WTC11 (cell line): ENCODE measurements around the gene GASK1B. TPM values are rescaled to one million over a fixed set of nuclear protein-coding genes. Genes with fewer than 3 reads are reported as not detected.

ENCODE experiments used
- ATAC-seq: fragments of 200-7000 bp; cut with Tn5 transposase; 2 replicates; pipeline ENCODE4 v1.10.0; 2021; ENCODE audit warnings: mild to moderate bottlenecking, moderate library complexity
- CTCF ChIA-PET: fragments of 300-600 bp; sonication (Branson Sonifier 250); formaldehyde crosslinking; loops from one replicate; lab custom pipeline; 2021; ENCODE audit warnings: antibody characterized with exemption; lab: Charles Lee
- POLR2A ChIA-PET: fragments of 350-600 bp; sonication (Branson Sonifier 250); formaldehyde crosslinking; loops from one replicate; lab custom pipeline; 2021; ENCODE audit warnings: antibody characterized with exemption; lab: Charles Lee
- DNase-seq: peaks from one replicate; pipeline ENCODE4 v3.0.0; 2021; ENCODE audit warnings: low spot score
- H3K27ac Mint-ChIP-seq: 2 replicates; pipeline ENCODE4 v1.8.0; 2021; ENCODE audit warnings: mixed read lengths
- H3K27me3 Mint-ChIP-seq: 2 replicates; pipeline ENCODE4 v1.8.0; 2021; ENCODE audit warnings: low read depth, mild to moderate bottlenecking, moderate library complexity, mixed read lengths
- H3K36me3 Mint-ChIP-seq: 2 replicates; pipeline ENCODE4 v1.8.0; 2021; ENCODE audit warnings: mixed read lengths
- H3K4me1 Mint-ChIP-seq: 2 replicates; pipeline ENCODE4 v1.8.0; 2022; ENCODE audit warnings: mixed read lengths
- H3K4me3 Mint-ChIP-seq: 2 replicates; pipeline ENCODE4 v1.8.0; 2021; ENCODE audit warnings: mild to moderate bottlenecking, moderate library complexity, mixed read lengths
- H3K9me3 Mint-ChIP-seq: 2 replicates; pipeline ENCODE4 v1.8.0; 2021; ENCODE audit warnings: mixed read lengths
- ARID4B ChIP-seq: sonication (generic); formaldehyde crosslinking; IDR thresholded peaks from 2 replicates; pipeline ENCODE4 v1.8.0; 2023; ENCODE audit warnings: missing genetic modification reagents, mild to moderate bottlenecking, borderline replicate concordance
- ATF2 ChIP-seq: sonication (generic); formaldehyde crosslinking; IDR thresholded peaks from 2 replicates; pipeline ENCODE4 v1.8.1; 2022; ENCODE audit warnings: low read depth, missing genetic modification reagents, borderline replicate concordance
- FOXP4 ChIP-seq: sonication (generic); formaldehyde crosslinking; IDR thresholded peaks from 2 replicates; pipeline ENCODE4 v1.8.0; 2022; ENCODE audit warnings: mild to moderate bottlenecking, missing genetic modification reagents
- MAX ChIP-seq: sonication (generic); formaldehyde crosslinking; IDR thresholded peaks from 2 replicates; pipeline ENCODE4 v1.8.0; 2022; ENCODE audit warnings: mild to moderate bottlenecking, missing genetic modification reagents
- MYBL2 ChIP-seq: sonication (generic); formaldehyde crosslinking; IDR thresholded peaks from 2 replicates; pipeline ENCODE4 v1.8.1; 2023; ENCODE audit warnings: mild to moderate bottlenecking, moderate library complexity, missing genetic modification reagents
- NFYB ChIP-seq: sonication (generic); formaldehyde crosslinking; conservative IDR thresholded peaks from 2 replicates; pipeline ENCODE4 v1.8.0; 2022; ENCODE audit warnings: low read depth, missing genetic modification reagents
- PREB ChIP-seq: sonication (generic); formaldehyde crosslinking; IDR thresholded peaks from 2 replicates; pipeline ENCODE4 v1.8.1; 2022; ENCODE audit warnings: mild to moderate bottlenecking, missing genetic modification reagents, moderate library complexity, borderline replicate concordance
- SP1 ChIP-seq: sonication (generic); formaldehyde crosslinking; conservative IDR thresholded peaks from 2 replicates; pipeline ENCODE4 v1.8.1; 2022; ENCODE audit warnings: missing genetic modification reagents
- TP53 ChIP-seq: sonication (generic); formaldehyde crosslinking; IDR thresholded peaks from 2 replicates; pipeline ENCODE4 v1.8.1; 2023; ENCODE audit warnings: mild to moderate bottlenecking, missing genetic modification reagents
- ZBTB43 ChIP-seq: sonication (generic); formaldehyde crosslinking; IDR thresholded peaks from 2 replicates; pipeline ENCODE4 v1.8.1; 2023; ENCODE audit warnings: mild to moderate bottlenecking, missing genetic modification reagents
- ZNF423 ChIP-seq: fragments of 250-450 bp; sonication (Bioruptor Pico); IDR thresholded peaks from 2 replicates; pipeline ENCODE4 v2.1.2; 2022; ENCODE audit warnings: mild to moderate bottlenecking, moderate library complexity
- ZNF512 ChIP-seq: sonication (generic); formaldehyde crosslinking; IDR thresholded peaks from 2 replicates; pipeline ENCODE4 v1.8.1; 2022; ENCODE audit warnings: missing genetic modification reagents, borderline replicate concordance
- total RNA-seq: library from RNA; stranded (reverse); gene quantifications from 3 replicates; pipeline ENCODE4 v1.2.3, GENCODE V29; 2021

GASK1B gene
- total RNA-seq, 1 experiment from 2014 or later, result 0.24 TPM

GRCh38 chr4:158209825-158210807, 37.3 kb upstream of the GASK1B start, which contains the start of gene TMEM144 (continued):
- peak; percentile 43; the same call in 1 of the 2 replicates for TF ChIP-seq ZNF423 (CRISPR knock-in tag)
- 0 out of 2 replicates have a peak, but pooled peaks have one; percentile 64 for TF ChIP-seq ZNF512 (CRISPR knock-in tag)
- TF ChIP-seq PREB (CRISPR knock-in tag), result no peak
- no peak for TF ChIP-seq FOXP4 (CRISPR knock-in tag)
- TF ChIP-seq MAX (CRISPR knock-in tag), result peak; percentile 57; the same call in 1 of the 2 replicates
- no peak for TF ChIP-seq ARID4B (CRISPR knock-in tag)

GRCh38 chr4:158208963-158209640, 36.3 kb upstream of the GASK1B start:
- Mint-ChIP-seq H3K27ac (no peak overlapping the region), H3K4me3 (no peak overlapping the region), H3K36me3 (no peaks in the 10 kb centered on the region), H3K9me3 (peaks cover 12% of the 10 kb centered on the region), H3K27me3 (no peaks in the 10 kb centered on the region; the same call in 1 of the 2 replicates), H3K4me1 (peaks cover 17% of the 10 kb centered on the region)
- ATAC-seq (no peak), DNase-seq (no peak)
- ChIA-PET POLR2A (no interaction called here), CTCF (no interaction called here)
- TF ChIP-seq MYBL2 (CRISPR knock-in tag) (no peak), ARID4B (CRISPR knock-in tag) (no peak), MAX (CRISPR knock-in tag) (no peak), ZBTB43 (CRISPR knock-in tag) (no peak), SP1 (CRISPR knock-in tag) (no peak), ATF2 (CRISPR knock-in tag) (no peak), TP53 (no peak), NFYB (CRISPR knock-in tag) (no peak)
